Stimulated activated CD8-positive, alpha-beta memory T cell treated with anti-CD3 and anti-CD28 coated beads, Interleukin-7, amount 100 ng/mL, for 4 hours (primary cell): ENCODE results near the gene RPS25.
"Not testable (repeated sequence)": the region's sequence is repeated elsewhere in the genome, so short reads cannot be mapped to it uniquely, and the experiment has no call there.

Experiments used
- DNase-seq, 2 donors: peaks; one replicate each; pipeline ENCODE4 v3.0.0-alpha.2; 2020; ENCODE audit warnings: low read depth in 2 of 2

The RPS25 gene

GRCh38 chr11:118971646-118972045, 46.5 kb downstream of the RPS25 start, which contains the start of gene FOXR1:
TSS of gene FOXR1 (plus strand) at chr11:118971761. CDS start at chr11:118971932, 171 bp downstream.
- no peak for DNase-seq

- DNase-seq, result not testable (repeated sequence)
Measured at GRCh38 chr11:118969508-118969907, 48.6 kb downstream of the RPS25 start.
